ENCODE results near the gene PDZRN4. TPM values are rescaled to one million over a fixed set of nuclear protein-coding genes. Genes with fewer than 3 reads are reported as not detected.

The PDZRN4 gene
- total RNA-seq, 2 donors from 2014 or later, result 0.52 to 0.99 TPM

DNA sequence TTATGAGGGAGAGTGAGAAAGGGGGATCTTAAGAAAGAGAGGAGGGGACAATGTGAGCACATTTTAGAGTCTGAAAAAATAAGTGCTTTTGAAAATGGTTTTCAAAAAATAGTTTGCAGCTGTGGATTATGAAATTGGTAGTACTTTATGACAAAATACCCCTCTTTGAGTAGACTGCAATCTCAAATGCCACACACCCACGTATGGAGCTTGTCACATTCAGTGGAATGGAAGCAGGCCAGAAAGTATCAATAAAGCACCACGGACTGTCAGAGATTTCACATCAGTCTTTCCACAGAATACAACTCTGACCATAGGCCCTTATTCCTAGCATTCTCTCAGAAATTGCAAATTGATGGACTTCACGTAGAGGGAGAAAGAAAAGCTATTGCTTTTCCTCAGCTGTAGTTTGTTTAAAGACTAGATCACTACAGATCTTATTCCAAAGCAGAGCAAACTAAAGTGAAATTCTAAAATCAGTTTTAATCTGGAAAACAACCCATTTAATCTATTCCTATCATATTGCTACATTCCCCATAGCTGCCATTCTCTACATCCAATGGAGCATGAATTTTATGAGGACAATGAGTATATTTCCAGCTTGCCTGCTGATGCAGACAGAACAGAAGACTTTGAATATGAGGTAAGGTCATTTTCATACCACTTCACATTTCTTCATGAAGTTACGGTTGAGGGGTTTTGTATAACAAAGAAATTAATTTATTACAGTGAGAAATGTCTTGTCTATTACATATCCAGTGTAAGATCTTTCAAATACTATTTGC, 321.3 kb downstream of the PDZRN4 start:
- Histone ChIP-seq H3K27me3 (no peaks in the 10 kb centered on the region), H3K36me3 (replicated peaks in 1 of 2; ENCODE audit: insufficient read depth in 1 of 2, low read depth in 2 of 2) (no peaks in the 10 kb centered on the region), H3K27ac (no peak overlapping the region), H3K4me1 (no peaks in the 10 kb centered on the region), H3K4me3 (no peak overlapping the region), H3K9me3 (no peaks in the 10 kb centered on the region)
- intact Hi-C loops (cut with DNase I), result no loop called here
- ATAC-seq (no peak), DNase-seq (no peak)
- TF ChIP-seq POLR2A (IDR thresholded peaks at IDR 0.05), result no peak
- TF ChIP-seq, protein P1, sequence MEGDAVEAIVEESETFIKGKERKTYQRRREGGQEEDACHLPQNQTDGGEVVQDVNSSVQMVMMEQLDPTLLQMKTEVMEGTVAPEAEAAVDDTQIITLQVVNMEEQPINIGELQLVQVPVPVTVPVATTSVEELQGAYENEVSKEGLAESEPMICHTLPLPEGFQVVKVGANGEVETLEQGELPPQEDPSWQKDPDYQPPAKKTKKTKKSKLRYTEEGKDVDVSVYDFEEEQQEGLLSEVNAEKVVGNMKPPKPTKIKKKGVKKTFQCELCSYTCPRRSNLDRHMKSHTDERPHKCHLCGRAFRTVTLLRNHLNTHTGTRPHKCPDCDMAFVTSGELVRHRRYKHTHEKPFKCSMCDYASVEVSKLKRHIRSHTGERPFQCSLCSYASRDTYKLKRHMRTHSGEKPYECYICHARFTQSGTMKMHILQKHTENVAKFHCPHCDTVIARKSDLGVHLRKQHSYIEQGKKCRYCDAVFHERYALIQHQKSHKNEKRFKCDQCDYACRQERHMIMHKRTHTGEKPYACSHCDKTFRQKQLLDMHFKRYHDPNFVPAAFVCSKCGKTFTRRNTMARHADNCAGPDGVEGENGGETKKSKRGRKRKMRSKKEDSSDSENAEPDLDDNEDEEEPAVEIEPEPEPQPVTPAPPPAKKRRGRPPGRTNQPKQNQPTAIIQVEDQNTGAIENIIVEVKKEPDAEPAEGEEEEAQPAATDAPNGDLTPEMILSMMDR (IDR thresholded peaks at IDR 0.05), result no peak
- 50 to 63% methylated on average over 4 of the region's 4 CpGs for WGBS, 2 donors

- Histone ChIP-seq H3K4me3 (no peak overlapping the region), H3K27ac (no peak overlapping the region), H3K27me3 (no peaks in the 10 kb centered on the region), H3K9me3 (no peaks in the 10 kb centered on the region), H3K36me3 (replicated peaks in 1 of 2; ENCODE audit: insufficient read depth in 1 of 2, low read depth in 2 of 2) (no peaks in the 10 kb centered on the region), H3K4me1 (no peaks in the 10 kb centered on the region)
- intact Hi-C loops (cut with DNase I), result no loop called here
- DNase-seq (no peak), ATAC-seq (no peak)
- WGBS, 2 donors, result 28% methylated on average over 2 of the region's 2 CpGs
- no peak for TF ChIP-seq POLR2A (IDR thresholded peaks at IDR 0.05)
- TF ChIP-seq, protein P1 (IDR thresholded peaks at IDR 0.05), result no peak
These were observed 322.4 kb downstream of the PDZRN4 start for GRCh38 chr12:41510470-41510869.

DNA sequence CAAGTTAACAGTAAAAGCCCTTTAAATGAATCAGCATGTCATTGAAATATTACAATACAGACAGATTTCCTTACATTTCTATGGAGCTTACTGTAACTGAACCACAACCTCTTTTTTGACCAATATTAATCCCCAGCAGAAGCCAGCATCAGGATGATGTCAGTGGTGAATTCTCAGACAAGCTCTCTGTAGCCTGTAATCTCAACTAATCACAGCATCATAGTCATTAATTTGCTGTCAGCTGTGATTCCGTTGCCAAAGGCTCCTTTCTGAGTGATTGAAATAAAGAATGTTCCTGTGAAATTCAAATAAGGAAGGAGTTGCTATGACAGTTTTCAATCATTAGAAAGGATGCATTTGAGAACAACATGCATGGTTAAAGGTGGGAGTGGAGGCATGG, 323.1 kb downstream of the PDZRN4 start:
- intact Hi-C loops (cut with DNase I), result no loop called here
- DNase-seq (no peak), ATAC-seq (no peak)
- H3K4me1 ChIP-seq, result no peaks in the 10 kb centered on the region
- WGBS, 2 donors, result 11 to 21% methylated on average over 1 of the region's 1 CpG
- no peak overlapping the region for H3K27ac ChIP-seq
- no peak overlapping the region for H3K4me3 ChIP-seq
- TF ChIP-seq, protein P1 (IDR thresholded peaks at IDR 0.05), result no peak
- TF ChIP-seq POLR2A (IDR thresholded peaks at IDR 0.05), result no peak
- H3K27me3 ChIP-seq, result no peaks in the 10 kb centered on the region
- H3K36me3 ChIP-seq (replicated peaks in 1 of 2; ENCODE audit: insufficient read depth in 1 of 2, low read depth in 2 of 2), result no peaks in the 10 kb centered on the region
- H3K9me3 ChIP-seq, result no peaks in the 10 kb centered on the region

- Histone ChIP-seq H3K27me3 (no peaks in the 10 kb centered on the region), H3K4me1 (no peaks in the 10 kb centered on the region), H3K36me3 (replicated peaks in 1 of 2; ENCODE audit: insufficient read depth in 1 of 2, low read depth in 2 of 2) (no peaks in the 10 kb centered on the region), H3K27ac (no peak overlapping the region), H3K9me3 (no peaks in the 10 kb centered on the region), H3K4me3 (no peak overlapping the region)
- no peak for ATAC-seq
- TF ChIP-seq, protein P1 (IDR thresholded peaks at IDR 0.05), result no peak
- no peak for TF ChIP-seq POLR2A (IDR thresholded peaks at IDR 0.05)
- 90 to 92% methylated on average over 2 of the region's 2 CpGs for WGBS, 2 donors
- intact Hi-C loops (cut with DNase I), result no loop called here
- no peak for DNase-seq
These were observed 324.4 kb downstream of the PDZRN4 start for GRCh38 chr12:41512497-41512896.
